Mesothelial cell of epicardium (in vitro differentiated cells): Measurements from ENCODE around the gene NF1. TPM values are rescaled to one million over a fixed set of nuclear protein-coding genes. Genes with fewer than 3 reads are reported as not detected.
A peak's percentile ranks its signal among the peaks of the same experiment; 100 is the strongest.
"Not testable (repeated sequence)": the region's sequence is repeated elsewhere in the genome, so short reads cannot be mapped to it uniquely, and the experiment has no call there.

Experiments used
- DNase-seq, 2 experiments: peaks; one replicate each; pipeline ENCODE4 v3.0.0; 2021; ENCODE audit warnings: low spot score in 2 of 2; ENCODE audit not compliant: unreplicated experiment in 2 of 2
- H3K27ac Mint-ChIP-seq: 2 replicates; pipeline ENCODE4 v1.8.0; 2021; ENCODE audit warnings: mixed read lengths
- H3K27me3 Mint-ChIP-seq: 2 replicates; pipeline ENCODE4 v1.8.0; 2021; ENCODE audit warnings: low read depth, mixed read lengths
- H3K36me3 Mint-ChIP-seq: 2 replicates; pipeline ENCODE4 v1.8.0; 2021; ENCODE audit warnings: mixed read lengths
- H3K4me1 Mint-ChIP-seq: 2 replicates; pipeline ENCODE4 v1.8.0; 2021; ENCODE audit warnings: mixed read lengths
- H3K4me3 Mint-ChIP-seq: 2 replicates; pipeline ENCODE4 v1.8.0; 2021; ENCODE audit warnings: mild to moderate bottlenecking, moderate library complexity, mixed read lengths
- H3K9me3 Mint-ChIP-seq: 2 replicates; pipeline ENCODE4 v1.8.0; 2021; ENCODE audit warnings: mixed read lengths
- CTCF ChIP-seq: fragments of 200-600 bp; sonication (generic); IDR thresholded peaks from one replicate; pipeline ENCODE4 v1.5.0; 2021; ENCODE audit warnings: antibody characterized with exemption; ENCODE audit not compliant: unreplicated experiment
- total RNA-seq: library from RNA; stranded (reverse); gene quantifications from 3 replicates; pipeline ENCODE4 v1.2.1, GENCODE V29; 2021

The NF1 gene, protein sequence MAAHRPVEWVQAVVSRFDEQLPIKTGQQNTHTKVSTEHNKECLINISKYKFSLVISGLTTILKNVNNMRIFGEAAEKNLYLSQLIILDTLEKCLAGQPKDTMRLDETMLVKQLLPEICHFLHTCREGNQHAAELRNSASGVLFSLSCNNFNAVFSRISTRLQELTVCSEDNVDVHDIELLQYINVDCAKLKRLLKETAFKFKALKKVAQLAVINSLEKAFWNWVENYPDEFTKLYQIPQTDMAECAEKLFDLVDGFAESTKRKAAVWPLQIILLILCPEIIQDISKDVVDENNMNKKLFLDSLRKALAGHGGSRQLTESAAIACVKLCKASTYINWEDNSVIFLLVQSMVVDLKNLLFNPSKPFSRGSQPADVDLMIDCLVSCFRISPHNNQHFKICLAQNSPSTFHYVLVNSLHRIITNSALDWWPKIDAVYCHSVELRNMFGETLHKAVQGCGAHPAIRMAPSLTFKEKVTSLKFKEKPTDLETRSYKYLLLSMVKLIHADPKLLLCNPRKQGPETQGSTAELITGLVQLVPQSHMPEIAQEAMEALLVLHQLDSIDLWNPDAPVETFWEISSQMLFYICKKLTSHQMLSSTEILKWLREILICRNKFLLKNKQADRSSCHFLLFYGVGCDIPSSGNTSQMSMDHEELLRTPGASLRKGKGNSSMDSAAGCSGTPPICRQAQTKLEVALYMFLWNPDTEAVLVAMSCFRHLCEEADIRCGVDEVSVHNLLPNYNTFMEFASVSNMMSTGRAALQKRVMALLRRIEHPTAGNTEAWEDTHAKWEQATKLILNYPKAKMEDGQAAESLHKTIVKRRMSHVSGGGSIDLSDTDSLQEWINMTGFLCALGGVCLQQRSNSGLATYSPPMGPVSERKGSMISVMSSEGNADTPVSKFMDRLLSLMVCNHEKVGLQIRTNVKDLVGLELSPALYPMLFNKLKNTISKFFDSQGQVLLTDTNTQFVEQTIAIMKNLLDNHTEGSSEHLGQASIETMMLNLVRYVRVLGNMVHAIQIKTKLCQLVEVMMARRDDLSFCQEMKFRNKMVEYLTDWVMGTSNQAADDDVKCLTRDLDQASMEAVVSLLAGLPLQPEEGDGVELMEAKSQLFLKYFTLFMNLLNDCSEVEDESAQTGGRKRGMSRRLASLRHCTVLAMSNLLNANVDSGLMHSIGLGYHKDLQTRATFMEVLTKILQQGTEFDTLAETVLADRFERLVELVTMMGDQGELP (N-terminal part only)
- 91.9 to 104 TPM (median 94.5 TPM) in 3 replicates for total RNA-seq

DNA sequence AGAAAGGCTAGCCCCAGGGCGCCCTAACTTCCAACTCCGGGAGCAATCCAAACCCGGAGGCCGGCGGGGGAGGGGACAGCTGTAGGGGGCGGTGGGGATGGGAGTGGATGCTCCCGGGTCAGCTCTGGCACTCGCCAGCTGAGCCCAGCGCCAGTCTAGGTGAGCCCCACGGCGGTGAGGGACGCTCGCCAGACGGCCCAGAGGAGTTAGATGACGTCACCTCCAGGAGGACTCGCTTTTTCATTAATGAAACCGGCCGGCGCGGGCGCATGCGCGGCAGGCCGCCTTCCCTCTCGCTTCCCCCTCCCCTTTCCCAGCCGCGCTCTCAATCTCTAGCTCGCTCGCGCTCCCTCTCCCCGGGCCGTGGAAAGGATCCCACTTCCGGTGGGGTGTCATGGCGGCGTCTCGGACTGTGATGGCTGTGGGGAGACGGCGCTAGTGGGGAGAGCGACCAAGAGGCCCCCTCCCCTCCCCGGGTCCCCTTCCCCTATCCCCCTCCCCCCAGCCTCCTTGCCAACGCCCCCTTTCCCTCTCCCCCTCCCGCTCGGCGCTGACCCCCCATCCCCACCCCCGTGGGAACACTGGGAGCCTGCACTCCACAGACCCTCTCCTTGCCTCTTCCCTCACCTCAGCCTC, at the start of gene NF1:
NF1 (plus strand) TSS at position 378 of the 636 bp plus-strand sequence. CDS start 333 bp downstream, outside the sequence.
- Mint-ChIP-seq H3K4me3 (peak within 1 kb of the TSS; percentile 94), H3K27ac (peak within 1 kb of the TSS; percentile 98), H3K9me3 (no peaks in the 10 kb centered on the region), H3K36me3 (peaks cover 5% of the 10 kb centered on the region), H3K4me1 (peaks cover 16% of the 10 kb centered on the region), H3K27me3 (no peaks in the 10 kb centered on the region)
- TF ChIP-seq CTCF: no peak
- DNase-seq: peak; percentile 95 to 96

DNA sequence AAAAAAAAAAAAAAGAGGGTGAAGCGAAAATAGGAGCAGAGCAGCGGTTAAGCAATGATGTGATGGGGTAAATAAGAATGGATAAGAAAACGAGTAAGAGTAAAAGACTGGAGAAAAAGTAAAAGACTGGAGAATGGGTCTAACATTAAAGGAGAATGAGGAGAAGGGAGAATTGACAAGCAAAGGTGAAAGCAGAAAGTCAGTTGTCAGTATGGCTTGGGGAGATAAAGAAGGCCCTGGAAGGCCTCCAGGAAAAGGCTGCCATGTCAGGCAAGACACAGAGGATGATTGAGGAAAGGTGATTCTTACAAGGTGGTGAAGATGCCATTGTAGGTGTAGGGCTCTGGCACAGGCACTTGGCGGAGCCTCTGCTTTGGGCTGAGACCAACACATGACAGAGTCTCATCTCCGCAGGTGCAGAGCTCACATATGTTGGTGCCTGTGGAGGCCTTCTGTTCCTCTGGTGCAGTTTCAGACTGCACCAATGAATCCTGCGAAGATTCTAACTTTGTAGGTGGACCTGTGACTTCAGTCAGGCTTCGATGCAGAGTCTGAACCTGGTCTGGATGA, 47.8 kb upstream of the NF1 start:
- not testable (repeated sequence) for H3K27ac Mint-ChIP-seq, H3K27me3 Mint-ChIP-seq, DNase-seq, H3K4me3 Mint-ChIP-seq, H3K4me1 Mint-ChIP-seq
- H3K9me3 Mint-ChIP-seq: peaks cover 13% of the 10 kb centered on the region
- peaks cover 22% of the 10 kb centered on the region for H3K36me3 Mint-ChIP-seq

- no peak for DNase-seq
- H3K9me3 Mint-ChIP-seq: peaks cover 13% of the 10 kb centered on the region
- peaks cover 22% of the 10 kb centered on the region for H3K36me3 Mint-ChIP-seq
- peaks cover 6% of the 10 kb centered on the region for H3K4me1 Mint-ChIP-seq
- no peak overlapping the region for H3K27ac Mint-ChIP-seq
- no peak for TF ChIP-seq CTCF
- no peak overlapping the region for H3K4me3 Mint-ChIP-seq
- peaks cover 2% of the 10 kb centered on the region for H3K27me3 Mint-ChIP-seq
Observed at GRCh38 chr17:31048142-31048541, 46.6 kb upstream of the NF1 start.

- Mint-ChIP-seq H3K4me3 (no peak overlapping the region), H3K9me3 (peaks cover 13% of the 10 kb centered on the region), H3K4me1 (peaks cover 6% of the 10 kb centered on the region), H3K27ac (no peak overlapping the region), H3K27me3 (no peaks in the 10 kb centered on the region), H3K36me3 (peaks cover 22% of the 10 kb centered on the region)
- TF ChIP-seq CTCF: no peak
- no peak for DNase-seq
Observed at GRCh38 chr17:31048780-31049179, 46.0 kb upstream of the NF1 start.

GRCh38 chr17:31050948-31051347, 43.8 kb upstream of the NF1 start:
- no peaks in the 10 kb centered on the region for H3K27me3 Mint-ChIP-seq
- no peak for TF ChIP-seq CTCF
- no peak overlapping the region for H3K4me3 Mint-ChIP-seq
- no peak overlapping the region for H3K27ac Mint-ChIP-seq
- DNase-seq: no peak
- H3K4me1 Mint-ChIP-seq: peaks cover 6% of the 10 kb centered on the region
- H3K36me3 Mint-ChIP-seq: peaks cover 22% of the 10 kb centered on the region
- peaks cover 13% of the 10 kb centered on the region for H3K9me3 Mint-ChIP-seq
